ENCODE results near the gene CELA2A.
"Not testable (repeated sequence)": the region's sequence is repeated elsewhere in the genome, so short reads cannot be mapped to it uniquely, and the experiment has no call there.

CELA2A gene

GRCh38 chr1:15468145-15468544 is 11.6 kb downstream of the CELA2A start:
- no peak for DNase-seq (ENCODE audit: low read depth in 2 of 2)

GRCh38 chr1:15469361-15469760 is 12.8 kb downstream of the CELA2A start:
- DNase-seq (ENCODE audit: low read depth in 2 of 2): no peak

- not testable (repeated sequence) for DNase-seq (ENCODE audit: low read depth in 2 of 2)
Measured at GRCh38 chr1:15469821-15470448, 13.4 kb downstream of the CELA2A start.

GRCh38 chr1:15471067-15471466 is 14.5 kb downstream of the CELA2A start:
- DNase-seq (ENCODE audit: low read depth in 2 of 2): not testable (repeated sequence)

- DNase-seq (ENCODE audit: low read depth in 2 of 2): not testable (repeated sequence)
Measured at GRCh38 chr1:15471723-15472122, 15.2 kb downstream of the CELA2A start.

GRCh38 chr1:15472587-15472986 is 16.1 kb downstream of the CELA2A start:
- DNase-seq (ENCODE audit: low read depth in 2 of 2): no peak

- no peak for DNase-seq (ENCODE audit: low read depth in 2 of 2)
Measured at GRCh38 chr1:15475752-15476314, 19.3 kb downstream of the CELA2A start, which contains the start of gene CELA2B. CELA2B (plus strand) TSS chr1:15476104; CDS start chr1:15476126, 22 bp downstream.

- DNase-seq (ENCODE audit: low read depth in 2 of 2): no peak
Measured at GRCh38 chr1:15476927-15477326, 20.4 kb downstream of the CELA2A start.

- DNase-seq (ENCODE audit: low read depth in 2 of 2): no peak
Measured at GRCh38 chr1:15477646-15478212, 21.2 kb downstream of the CELA2A start.

GRCh38 chr1:15479654-15480347 is 23.3 kb downstream of the CELA2A start:
- no peak for DNase-seq (ENCODE audit: low read depth in 2 of 2)

- DNase-seq (ENCODE audit: low read depth in 2 of 2): not testable (repeated sequence)
Measured at GRCh38 chr1:15482455-15482854, 25.9 kb downstream of the CELA2A start.

GRCh38 chr1:15482983-15483543 is 26.5 kb downstream of the CELA2A start:
- DNase-seq (ENCODE audit: low read depth in 2 of 2): not testable (repeated sequence)

GRCh38 chr1:15483971-15484370 is 27.4 kb downstream of the CELA2A start:
- DNase-seq (ENCODE audit: low read depth in 2 of 2): no peak

GRCh38 chr1:15484443-15484842 is 27.9 kb downstream of the CELA2A start:
- DNase-seq (ENCODE audit: low read depth in 2 of 2): not testable (repeated sequence)

GRCh38 chr1:15485636-15486035 is 29.1 kb downstream of the CELA2A start:
- no peak for DNase-seq (ENCODE audit: low read depth in 2 of 2)

- DNase-seq (ENCODE audit: low read depth in 2 of 2): not testable (repeated sequence)
Measured at GRCh38 chr1:15486844-15487610, 30.5 kb downstream of the CELA2A start.

- DNase-seq (ENCODE audit: low read depth in 2 of 2): no peak
Measured at GRCh38 chr1:15488371-15488770, 31.8 kb downstream of the CELA2A start.

- no peak for DNase-seq (ENCODE audit: low read depth in 2 of 2)
Measured at GRCh38 chr1:15489052-15489736, 32.7 kb downstream of the CELA2A start.

- not testable (repeated sequence) for DNase-seq (ENCODE audit: low read depth in 2 of 2)
Measured at GRCh38 chr1:15491010-15491409, 34.5 kb downstream of the CELA2A start.

- no peak for DNase-seq (ENCODE audit: low read depth in 2 of 2)
Measured at GRCh38 chr1:15492596-15492995, 36.1 kb downstream of the CELA2A start.

GRCh38 chr1:15493869-15494390 is 37.4 kb downstream of the CELA2A start:
- DNase-seq (ENCODE audit: low read depth in 2 of 2): no peak
